HG03139 (cell line): ENCODE measurements around the gene DDHD1.

ENCODE experiments used
- ATAC-seq: cut with Tn5 transposase; IDR thresholded peaks from one replicate; pipeline ENCODE4 v1.9.1; 2021; ENCODE audit not compliant: unreplicated experiment

DDHD1 gene

GRCh38 chr14:53035336-53036210 is 117.5 kb downstream of the DDHD1 start:
- no peak for ATAC-seq

GRCh38 chr14:53034688-53035230 is 118.4 kb downstream of the DDHD1 start:
- ATAC-seq, result no peak

- ATAC-seq, result no peak
Measured at GRCh38 chr14:53034036-53034435, 119.1 kb downstream of the DDHD1 start.

GRCh38 chr14:53032838-53033390 is 120.2 kb downstream of the DDHD1 start:
- no peak for ATAC-seq

GRCh38 chr14:53032161-53032803 is 120.8 kb downstream of the DDHD1 start:
- ATAC-seq, result no peak

- no peak for ATAC-seq
Measured at GRCh38 chr14:53027562-53027961, 125.6 kb downstream of the DDHD1 start.

- no peak for ATAC-seq
Measured at GRCh38 chr14:53027041-53027440, 126.1 kb downstream of the DDHD1 start.

GRCh38 chr14:53023325-53023724 is 129.8 kb downstream of the DDHD1 start:
- no peak for ATAC-seq

GRCh38 chr14:53022593-53022992 is 130.5 kb downstream of the DDHD1 start:
- no peak for ATAC-seq

GRCh38 chr14:53020193-53020932 is 132.8 kb downstream of the DDHD1 start:
- no peak for ATAC-seq

GRCh38 chr14:53019406-53019805 is 133.7 kb downstream of the DDHD1 start:
- no peak for ATAC-seq

- ATAC-seq, result no peak
Measured at GRCh38 chr14:53017837-53018236, 135.3 kb downstream of the DDHD1 start.

- ATAC-seq, result no peak
Measured at GRCh38 chr14:53016919-53017318, 136.2 kb downstream of the DDHD1 start.

GRCh38 chr14:53016491-53016890 is 136.6 kb downstream of the DDHD1 start:
- no peak for ATAC-seq

- ATAC-seq, result no peak
Measured at GRCh38 chr14:53011053-53011462, 142.1 kb downstream of the DDHD1 start.

GRCh38 chr14:53010193-53011040 is 142.7 kb downstream of the DDHD1 start:
- no peak for ATAC-seq

- ATAC-seq, result no peak
Measured at GRCh38 chr14:53006931-53007562, 146.1 kb downstream of the DDHD1 start.

- ATAC-seq, result no peak
Measured at GRCh38 chr14:53004976-53005375, 148.1 kb downstream of the DDHD1 start.

GRCh38 chr14:53003776-53004175 is 149.3 kb downstream of the DDHD1 start:
- no peak for ATAC-seq

- ATAC-seq, result no peak
Measured at GRCh38 chr14:53002576-53002975, 150.5 kb downstream of the DDHD1 start.
